Mucosa of descending colon (tissue), 3 donors: ENCODE results near the gene EPB41L4B. TPM values are rescaled to one million over a fixed set of nuclear protein-coding genes. Genes with fewer than 3 reads are reported as not detected.
A peak's percentile ranks its signal among the peaks of the same experiment; 100 is the strongest.
"Not testable (repeated sequence)": the region's sequence is repeated elsewhere in the genome, so short reads cannot be mapped to it uniquely, and the experiment has no call there.

Source experiments
- ATAC-seq: fragments of 200-7000 bp; cut with Tn5 transposase; one replicate; pipeline ENCODE4 v1.9.1; 2020; ENCODE audit warnings: mild to moderate bottlenecking, moderate library complexity
- DNase-seq, 3 donors: peaks; one replicate each; pipeline ENCODE4 v3.0.0-alpha.2; 2020
- H3K36me3 ChIP-seq: fragments of 200-600 bp; one replicate; pipeline ENCODE4 v1.8.0; 2021; ENCODE audit warnings: low read depth, mild to moderate bottlenecking
- H3K4me1 ChIP-seq: fragments of 200-600 bp; one replicate; pipeline ENCODE4 v1.8.0; 2021; ENCODE audit warnings: low read depth, mild to moderate bottlenecking
- H3K4me3 ChIP-seq: fragments of 200-600 bp; one replicate; pipeline ENCODE4 v1.8.0; 2021; ENCODE audit warnings: mild to moderate bottlenecking
- H3K9me3 ChIP-seq: fragments of 200-600 bp; one replicate; pipeline ENCODE4 v1.8.0; 2021; ENCODE audit warnings: mild to moderate bottlenecking
- CTCF ChIP-seq: fragments of 200-600 bp; IDR thresholded peaks from one replicate; pipeline ENCODE4 v1.8.0; 2022; ENCODE audit warnings: antibody characterized with exemption, mild to moderate bottlenecking
- intact Hi-C, 2 donors: fragments of 100-400 bp; cut with DNase I in 1 of 2; cut with micrococcal nuclease in 1 of 2; formaldehyde crosslinking; loops; one replicate each; pipeline versions ENCODE4 v1.11.0 to v1.11.1; 2022; cut with DNase I, micrococcal nuclease
- total RNA-seq, 3 donors: library from RNA; stranded (reverse); fragmentation: NEBNext Ultra II Directional in 2 of 3; extraction: Animal tissue kit (Norgen Biotek cat#: 25700) in 2 of 3; gene quantifications; one replicate each; pipeline versions ENCODE4 v1.2.1 to v1.2.4, GENCODE V29; 2021 to 2023
- donor health status: DM: no; HTN: no; CAD: no; lungs with moderate emphysema.
- donor health status: DM: no; HTN: no; CAD: no.
- donor health status: DM: no; HTN: yes; CAD: no.

The EPB41L4B gene
- total RNA-seq, 3 donors from 2014 or later, result 56.3 to 163 (median 122) TPM

GRCh38 chr9:109286981-109287380, 33.9 kb downstream of the EPB41L4B start:
- intact Hi-C loops, result no loop called here
- peaks cover 24% of the 10 kb centered on the region for H3K4me1 ChIP-seq
- no peak overlapping the region for H3K4me3 ChIP-seq
- no peaks in the 10 kb centered on the region for H3K36me3 ChIP-seq
- DNase-seq (no peak), ATAC-seq (no peak)
- H3K9me3 ChIP-seq, result no peaks in the 10 kb centered on the region
- TF ChIP-seq CTCF, result no peak

GRCh38 chr9:109286571-109286977, 34.3 kb downstream of the EPB41L4B start:
- Histone ChIP-seq H3K4me1 (peaks cover 24% of the 10 kb centered on the region), H3K36me3 (no peaks in the 10 kb centered on the region), H3K9me3 (no peaks in the 10 kb centered on the region), H3K4me3 (no peak overlapping the region)
- no peak for TF ChIP-seq CTCF
- DNase-seq (no peak), ATAC-seq (no peak)
- intact Hi-C loops, result no loop called here

GRCh38 chr9:109283672-109284071, 37.2 kb downstream of the EPB41L4B start:
- H3K9me3 ChIP-seq, H3K36me3 ChIP-seq, H3K4me3 ChIP-seq, DNase-seq, intact Hi-C loops, H3K4me1 ChIP-seq, ATAC-seq: not testable (repeated sequence)

GRCh38 chr9:109283012-109283411, 37.8 kb downstream of the EPB41L4B start:
- intact Hi-C loops, result no loop called here
- no peaks in the 10 kb centered on the region for H3K36me3 ChIP-seq
- TF ChIP-seq CTCF, result no peak
- no peaks in the 10 kb centered on the region for H3K9me3 ChIP-seq
- peaks cover 5% of the 10 kb centered on the region for H3K4me1 ChIP-seq
- DNase-seq (no peak), ATAC-seq (peak; percentile 68)
- no peak overlapping the region for H3K4me3 ChIP-seq

- Histone ChIP-seq H3K9me3 (no peaks in the 10 kb centered on the region), H3K4me1 (peaks cover 11% of the 10 kb centered on the region), H3K36me3 (no peaks in the 10 kb centered on the region), H3K4me3 (no peak overlapping the region)
- intact Hi-C loops, result no loop called here
- DNase-seq, result no peak
- ATAC-seq, result no peak
- TF ChIP-seq CTCF, result no peak
Measured at GRCh38 chr9:109282302-109282701, 38.6 kb downstream of the EPB41L4B start.

- TF ChIP-seq CTCF, result no peak
- no peaks in the 10 kb centered on the region for H3K36me3 ChIP-seq
- intact Hi-C loops, result no loop called here
- H3K4me1 ChIP-seq, result peaks cover 13% of the 10 kb centered on the region
- DNase-seq, result no peak
- no peak overlapping the region for H3K4me3 ChIP-seq
- no peaks in the 10 kb centered on the region for H3K9me3 ChIP-seq
- no peak for ATAC-seq
Measured at GRCh38 chr9:109281518-109281917, 39.3 kb downstream of the EPB41L4B start.
